Transverse colon (tissue), 4 donors: ENCODE data around the gene GOLGA3. TPM values are rescaled to one million over a fixed set of nuclear protein-coding genes. Genes with fewer than 3 reads are reported as not detected.

ENCODE experiments used
- DNase-seq: peaks from one replicate; pipeline ENCODE4 v3.0.0-alpha.2; 2019
- H3K27ac ChIP-seq, 4 donors: fragments of 200-600 bp; sonication (generic); 2 replicates each; pipeline ENCODE4 v1.5.1; 2016 to 2018; ENCODE audit warnings: inconsistent platforms in 4 of 4
- H3K27me3 ChIP-seq: fragments of 200-600 bp; sonication (generic); 2 replicates; pipeline ENCODE4 v1.5.1; 2017; ENCODE audit warnings: inconsistent platforms
- H3K36me3 ChIP-seq, 4 donors: fragments of 200-600 bp; sonication (generic); 2 replicates each; pipeline ENCODE4 v1.5.1; 2017 to 2019; ENCODE audit warnings: inconsistent platforms in 4 of 4
- H3K4me1 ChIP-seq, 4 donors: fragments of 200-600 bp; sonication (generic); 2 replicates each; pipeline ENCODE4 v1.5.1; 2017 to 2020; ENCODE audit warnings: inconsistent platforms in 4 of 4
- H3K4me3 ChIP-seq, 4 donors: fragments of 200-600 bp; sonication (generic); 1 replicate in 1 of 4; 2 replicates in 3 of 4; pipeline versions ENCODE4 v1.5.1 to v1.6.1; 2017 to 2019; ENCODE audit warnings: inconsistent platforms in 4 of 4
- H3K9me3 ChIP-seq, 2 donors: fragments of 200-600 bp; sonication (generic); 2 replicates each; pipeline ENCODE4 v1.5.1; 2017 to 2019; ENCODE audit warnings: inconsistent platforms in 2 of 2
- CTCF ChIP-seq, 5 experiments: fragments of 200-600 bp in 3 of 5; fragments of 450-650 bp in 2 of 5; sonication (generic) in 3 of 5; IDR thresholded peaks; 1 replicate in 2 of 5; 2 replicates in 3 of 5; pipeline ENCODE4 v1.5.1; 2016 to 2017; ENCODE audit warnings: antibody characterized with exemption in 5 of 5, inconsistent platforms in 3 of 5, mild to moderate bottlenecking in 2 of 5, moderate library complexity in 1 of 5
- EP300 ChIP-seq: sonication (generic); formaldehyde crosslinking; IDR thresholded peaks from one replicate; pipeline ENCODE4 v1.6.1; 2017; ENCODE audit warnings: antibody characterized with exemption, low read depth
- POLR2A ChIP-seq: fragments of 450-650 bp; IDR thresholded peaks from one replicate; pipeline ENCODE4 v1.6.1; 2016; ENCODE audit warnings: antibody characterized with exemption, mild to moderate bottlenecking, moderate library complexity
- POLR2AphosphoS5 ChIP-seq, 3 donors: sonication (generic); formaldehyde crosslinking; IDR thresholded peaks; one replicate each; pipeline ENCODE4 v1.6.1; 2016; ENCODE audit warnings: antibody characterized with exemption in 3 of 3
- WGBS, 2 donors: methylation state at CpG; one replicate each; pipeline ENCODE4 v1.1.5; 2018; ENCODE audit warnings: low coverage in 1 of 2; 5-methylcytosine and 5-hydroxymethylcytosine counted together
- in situ Hi-C, 4 donors: fragments of 200-750 bp; cut with MboI; loops; one replicate each; pipeline versions ENCODE4 v1.15.0 to v1.15.1; 2017; ENCODE audit warnings: low sequenced_read_pairs in 3 of 4, low pct_ligation_motif_present in 1 of 4, low pct_unique_long_range_greater_than_20kb in 1 of 4
- intact Hi-C: fragments of 100-400 bp; cut with DNase I; formaldehyde crosslinking; loops from one replicate; pipeline ENCODE4 v1.15.1; 2023; ENCODE audit warnings: low total_unique reads
- small RNA-seq, 4 donors: library from RNA; depleted of rRNA; stranded (forward); fragments of <200 nt; gene quantifications; one replicate each; pipeline ENCODE3, GENCODE V24; 2016
- total RNA-seq, 4 donors: library from RNA; depleted of rRNA; stranded (reverse); fragments of >200 nt; gene quantifications; one replicate each; pipeline ENCODE4 v1.1.0, GENCODE V29; 2016

The GOLGA3 gene
- total RNA-seq, 4 donors from 2014 or later: 90.9 to 113 (median 99.9) TPM

- 95% methylated on average over 25 of the region's 25 CpGs; no CpG with 5 or more reads in 1 of the 2 donors for WGBS, 2 donors
- Histone ChIP-seq H3K27ac (no peak overlapping the region), H3K4me1 (no peaks in the 10 kb centered on the region), H3K9me3 (no peaks in the 10 kb centered on the region), H3K27me3 (no peaks in the 10 kb centered on the region), H3K4me3 (no peak overlapping the region), H3K36me3 (peaks cover 0 to 32% (median 15%) of the 10 kb centered on the region in 4 donors)
- TF ChIP-seq CTCF (IDR thresholded peaks at IDR 0.05) (no peak), EP300 (no peak), POLR2A (no peak), POLR2AphosphoS5 (IDR thresholded peaks at IDR 0.05) (no peak)
- intact Hi-C loops: no loop called here
- DNase-seq: no peak
- in situ Hi-C loops: no loop called here
Measured at GRCh38 chr12:132720606-132721345, 107.9 kb downstream of the GOLGA3 start.

GRCh38 chr12:132719954-132720324 lies 108.7 kb downstream of the GOLGA3 start:
- 85 to 89% methylated on average over 5 to 12 of the region's 12 CpGs for WGBS, 2 donors
- no peaks in the 10 kb centered on the region for H3K4me1 ChIP-seq
- H3K4me3 ChIP-seq: no peak overlapping the region
- DNase-seq: no peak
- H3K36me3 ChIP-seq: peaks cover 0 to 36% (median 13%) of the 10 kb centered on the region in 4 donors
- in situ Hi-C loops (no loop called here), intact Hi-C loops (no loop called here)
- no peaks in the 10 kb centered on the region for H3K9me3 ChIP-seq
- H3K27ac ChIP-seq: no peak overlapping the region
- TF ChIP-seq CTCF (IDR thresholded peaks at IDR 0.05): no peak
- no peak for TF ChIP-seq EP300
- TF ChIP-seq POLR2AphosphoS5 (IDR thresholded peaks at IDR 0.05): no peak
- no peak for TF ChIP-seq POLR2A
- H3K27me3 ChIP-seq: no peaks in the 10 kb centered on the region

- H3K36me3 ChIP-seq: peaks cover 0 to 36% (median 10%) of the 10 kb centered on the region in 4 donors
- no peak overlapping the region for H3K4me3 ChIP-seq
- H3K9me3 ChIP-seq: no peaks in the 10 kb centered on the region
- TF ChIP-seq EP300 (no peak), POLR2A (no peak), CTCF (IDR thresholded peaks at IDR 0.05) (no peak), POLR2AphosphoS5 (IDR thresholded peaks at IDR 0.05) (no peak)
- in situ Hi-C loops (no loop called here), intact Hi-C loops (no loop called here)
- 89 to 100% methylated on average over 6 to 31 of the region's 31 CpGs for WGBS, 2 donors
- no peaks in the 10 kb centered on the region for H3K27me3 ChIP-seq
- no peak for DNase-seq
- no peaks in the 10 kb centered on the region for H3K4me1 ChIP-seq
- no peak overlapping the region for H3K27ac ChIP-seq
Measured at GRCh38 chr12:132719141-132719953, 109.3 kb downstream of the GOLGA3 start.

Small RNAs within 50 kb of the gene (small RNA-seq; reads per million reads assigned to genes)
- 0 reads per million in 4 donors for gene RNA5SP379

Other genes with a start within 250 kb of the GOLGA3 start
- not detected for gene LRCOL1, start 218.3 kb downstream of the GOLGA3 start, total RNA-seq
- gene P2RX2, start 210.1 kb downstream of the GOLGA3 start, total RNA-seq: 1 to 10 TPM in 1 of 4 donors, under 1 TPM in 1, not detected in 2; 0.96 to 2.1 TPM
- 100 to 1,000 TPM in 1 of 4 donors, 10 to 100 TPM in 3; 57.0 to 204 (median 74.1) TPM for gene POLE, start 141.5 kb downstream of the GOLGA3 start, total RNA-seq
- gene PXMP2, start 141.3 kb downstream of the GOLGA3 start, total RNA-seq: 100 to 1,000 TPM in 3 of 4 donors, 10 to 100 TPM in 1; 62.1 to 181 (median 128) TPM
- gene PGAM5, start 118.0 kb downstream of the GOLGA3 start, total RNA-seq: 10 to 100 TPM; 16.7 to 43.6 (median 25.4) TPM
- gene ANKLE2, start 67.0 kb downstream of the GOLGA3 start, total RNA-seq: 100 to 1,000 TPM in 2 of 4 donors, 10 to 100 TPM in 2; 46.0 to 146 (median 88.6) TPM
- gene CHFR, start 58.7 kb upstream of the GOLGA3 start, total RNA-seq: 100 to 1,000 TPM in 1 of 4 donors, 10 to 100 TPM in 3; 47.7 to 132 (median 61.9) TPM
- gene ZNF605, start 127.4 kb upstream of the GOLGA3 start, total RNA-seq: 10 to 100 TPM in 2 of 4 donors, 1 to 10 TPM in 2; 4.5 to 21.3 (median 10.3) TPM
- 10 to 100 TPM; 12.7 to 26.3 (median 18.5) TPM for gene ZNF26, start 157.5 kb upstream of the GOLGA3 start, total RNA-seq
- 100 to 1,000 TPM in 1 of 4 donors, 10 to 100 TPM in 3; 16.2 to 144 (median 44.5) TPM for gene ZNF84, start 208.6 kb upstream of the GOLGA3 start, total RNA-seq